HG03039 (cell line): ENCODE measurements around the gene FHIT.

Source experiments
- ATAC-seq: cut with Tn5 transposase; IDR thresholded peaks from one replicate; pipeline ENCODE4 v1.9.1; 2021; ENCODE audit warnings: mild to moderate bottlenecking, moderate library complexity; ENCODE audit not compliant: unreplicated experiment

The FHIT gene

GRCh38 chr3:61251174-61251972, at the start of gene FHIT:
Gene FHIT (minus strand): TSS chr3:61251452.
- ATAC-seq: peak; percentile 94

GRCh38 chr3:61300786-61301185, 49.5 kb upstream of the FHIT start:
- no peak for ATAC-seq

- no peak for ATAC-seq
Measured at GRCh38 chr3:61300006-61300380, 48.7 kb upstream of the FHIT start.

- no peak for ATAC-seq
Measured at GRCh38 chr3:61299343-61300005, 48.2 kb upstream of the FHIT start.

GRCh38 chr3:61297821-61298220, 46.6 kb upstream of the FHIT start:
- no peak for ATAC-seq

GRCh38 chr3:61288446-61288845, 37.2 kb upstream of the FHIT start:
- ATAC-seq: no peak

GRCh38 chr3:61283876-61284275, 32.6 kb upstream of the FHIT start:
- ATAC-seq: no peak

- ATAC-seq: no peak
Measured at GRCh38 chr3:61278713-61279112, 27.5 kb upstream of the FHIT start.

- ATAC-seq: no peak
Measured at GRCh38 chr3:61277411-61277810, 26.2 kb upstream of the FHIT start.

- no peak for ATAC-seq
Measured at GRCh38 chr3:61269435-61269834, 18.2 kb upstream of the FHIT start.

- no peak for ATAC-seq
Measured at GRCh38 chr3:61268644-61269043, 17.4 kb upstream of the FHIT start.

GRCh38 chr3:61264281-61264680, 13.0 kb upstream of the FHIT start:
- ATAC-seq: no peak

GRCh38 chr3:61257148-61257547, 5.9 kb upstream of the FHIT start:
- no peak for ATAC-seq

GRCh38 chr3:61253756-61254155, 2.5 kb upstream of the FHIT start:
- ATAC-seq: no peak

GRCh38 chr3:61252836-61253235, 1.6 kb upstream of the FHIT start:
- ATAC-seq: no peak

- no peak for ATAC-seq
Measured at GRCh38 chr3:61250784-61251173, 473 bp downstream of the FHIT start.

- ATAC-seq: no peak
Measured at GRCh38 chr3:61248496-61248895, 2.8 kb downstream of the FHIT start.

- ATAC-seq: no peak
Measured at GRCh38 chr3:61247191-61247590, 4.1 kb downstream of the FHIT start.

- no peak for ATAC-seq
Measured at GRCh38 chr3:61239871-61240270, 11.4 kb downstream of the FHIT start.

GRCh38 chr3:61237858-61238257, 13.4 kb downstream of the FHIT start:
- ATAC-seq: no peak

GRCh38 chr3:61236556-61236955, 14.7 kb downstream of the FHIT start:
- ATAC-seq: peak; percentile 94

- no peak for ATAC-seq
Measured at GRCh38 chr3:61233746-61234145, 17.5 kb downstream of the FHIT start.

GRCh38 chr3:61231693-61232092, 19.6 kb downstream of the FHIT start:
- no peak for ATAC-seq
